Neuron (in vitro differentiated cells): ENCODE data around the gene MARCO.
"Not testable (repeated sequence)": the region's sequence is repeated elsewhere in the genome, so short reads cannot be mapped to it uniquely, and the experiment has no call there.

Experiments used
- H2AFZ ChIP-seq: one replicate; pipeline ENCODE4 v1.6.1; 2013; ENCODE audit warnings: low read depth, mild to moderate bottlenecking, inconsistent platforms, low read length, moderate library complexity
- H3K27me3 ChIP-seq: one replicate; pipeline ENCODE4 v1.6.1; 2013; ENCODE audit warnings: low read length; ENCODE audit not compliant: insufficient read depth
- H3K36me3 ChIP-seq: one replicate; pipeline ENCODE4 v1.6.1; 2013; ENCODE audit warnings: low read length; ENCODE audit not compliant: insufficient read depth
- H3K4me1 ChIP-seq: one replicate; pipeline ENCODE4 v1.6.1; 2013; ENCODE audit warnings: low read length; ENCODE audit not compliant: insufficient read depth
- H3K4me3 ChIP-seq: 2 replicates; pipeline ENCODE4 v1.5.1; 2013; ENCODE audit warnings: mild to moderate bottlenecking, low read length, moderate library complexity
- H3K9me3 ChIP-seq: one replicate; pipeline ENCODE4 v1.6.1; 2013; ENCODE audit warnings: low read length

The MARCO gene

GRCh38 chr2:119024568-119024967 is 82.6 kb downstream of the MARCO start:
- H3K4me3 ChIP-seq: no peak overlapping the region
- H3K27me3 ChIP-seq: no peaks in the 10 kb centered on the region
- no peak overlapping the region for H2AFZ ChIP-seq
- H3K36me3 ChIP-seq: no peaks in the 10 kb centered on the region
- no peaks in the 10 kb centered on the region for H3K4me1 ChIP-seq
- no peaks in the 10 kb centered on the region for H3K9me3 ChIP-seq

- no peak overlapping the region for H2AFZ ChIP-seq
Observed at GRCh38 chr2:119025013-119025412, 83.0 kb downstream of the MARCO start.

DNA sequence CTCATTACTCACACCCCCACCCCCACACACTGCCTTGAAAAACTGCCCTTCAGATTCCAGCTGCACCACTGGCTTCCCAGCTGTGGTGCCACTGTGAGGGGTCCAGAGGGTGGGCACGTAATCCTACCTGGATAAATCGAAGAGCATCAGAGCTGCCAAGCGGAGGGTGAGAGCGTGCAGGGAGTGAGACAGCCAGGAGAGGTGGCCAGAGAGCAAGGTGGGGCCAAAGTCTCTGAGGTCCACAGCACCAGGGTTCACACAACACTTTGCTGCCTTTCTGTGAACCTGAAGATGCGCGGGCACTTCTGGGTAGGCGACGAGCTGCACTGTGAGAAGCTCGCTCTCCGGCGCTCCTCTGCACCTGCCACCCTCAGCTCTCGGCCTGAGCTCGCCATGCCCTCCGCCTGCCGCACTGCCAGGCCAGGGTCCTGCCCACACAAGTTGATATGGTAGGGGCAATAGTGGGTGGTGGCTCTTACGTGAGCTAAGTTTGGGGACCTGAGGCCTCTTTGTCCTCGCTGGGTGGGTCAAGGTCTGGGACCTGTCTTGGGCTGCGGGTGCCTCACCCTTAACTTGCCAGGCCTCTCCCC is 83.9 kb downstream of the MARCO start:
- H3K4me3 ChIP-seq: no peak overlapping the region
- H3K36me3 ChIP-seq: no peaks in the 10 kb centered on the region
- H3K4me1 ChIP-seq: no peaks in the 10 kb centered on the region
- no peaks in the 10 kb centered on the region for H3K27me3 ChIP-seq
- no peak overlapping the region for H2AFZ ChIP-seq
- no peaks in the 10 kb centered on the region for H3K9me3 ChIP-seq

More at GRCh38 chr2:119025013-119025412, 83.0 kb downstream of the MARCO start:
- H3K9me3 ChIP-seq: no peaks in the 10 kb centered on the region
- H3K4me1 ChIP-seq: no peaks in the 10 kb centered on the region
- H3K36me3 ChIP-seq: no peaks in the 10 kb centered on the region
- no peak overlapping the region for H3K4me3 ChIP-seq
- H3K27me3 ChIP-seq: no peaks in the 10 kb centered on the region

- Histone ChIP-seq H2AFZ (no peak overlapping the region), H3K9me3 (no peaks in the 10 kb centered on the region), H3K4me3 (no peak overlapping the region), H3K27me3 (no peaks in the 10 kb centered on the region), H3K36me3 (no peaks in the 10 kb centered on the region), H3K4me1 (no peaks in the 10 kb centered on the region)
Observed at GRCh38 chr2:119026890-119027289, 84.9 kb downstream of the MARCO start.

DNA sequence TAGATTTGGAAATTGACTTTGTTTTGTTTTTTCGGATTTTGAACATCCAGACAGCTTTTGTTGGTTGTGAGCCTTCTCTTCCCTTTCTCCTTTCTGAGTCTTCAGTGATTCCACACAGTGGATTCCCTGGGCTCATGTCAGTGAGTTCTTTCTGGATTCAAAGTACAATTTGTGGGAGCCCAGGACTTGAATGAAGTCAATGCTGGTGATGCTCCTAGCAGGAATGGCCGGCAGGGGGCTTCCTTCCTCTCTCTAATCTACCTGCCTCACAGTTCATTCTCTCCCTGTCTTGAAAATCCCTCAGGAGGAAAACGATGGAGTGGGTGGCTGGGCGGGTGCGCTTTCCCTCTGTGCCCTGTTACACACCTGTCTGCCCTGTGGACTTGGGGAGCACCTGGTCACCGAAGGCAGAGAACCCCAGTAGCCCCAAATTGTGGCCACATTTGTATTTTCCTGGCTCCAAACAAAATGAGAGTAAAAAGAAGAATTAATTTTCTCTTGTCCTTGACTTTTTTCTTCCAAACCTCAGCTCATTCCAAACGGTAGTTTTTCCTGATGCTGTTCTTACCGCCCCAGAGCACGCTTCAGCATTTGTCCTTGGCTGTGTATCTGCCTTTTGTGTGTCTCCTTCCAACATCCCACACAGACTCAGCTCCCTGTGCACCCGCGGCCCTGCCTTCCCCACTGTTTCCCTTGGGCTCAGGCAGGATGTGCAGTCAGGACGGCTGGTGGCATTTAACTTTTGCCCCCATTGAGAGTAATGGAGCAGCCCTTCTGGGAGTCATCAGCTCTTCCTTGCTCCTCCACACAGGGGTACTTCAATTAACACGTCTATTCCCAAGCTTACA is 86.6 kb downstream of the MARCO start:
- H2AFZ ChIP-seq: no peak overlapping the region
- H3K4me3 ChIP-seq: no peak overlapping the region
- H3K4me1 ChIP-seq: no peaks in the 10 kb centered on the region
- no peaks in the 10 kb centered on the region for H3K9me3 ChIP-seq
- no peaks in the 10 kb centered on the region for H3K27me3 ChIP-seq
- no peaks in the 10 kb centered on the region for H3K36me3 ChIP-seq

GRCh38 chr2:119029297-119029696 is 87.3 kb downstream of the MARCO start:
- Histone ChIP-seq H3K9me3 (no peaks in the 10 kb centered on the region), H3K36me3 (no peaks in the 10 kb centered on the region), H3K4me1 (no peaks in the 10 kb centered on the region), H3K27me3 (no peaks in the 10 kb centered on the region), H3K4me3 (no peak overlapping the region), H2AFZ (no peak overlapping the region)

- not testable (repeated sequence) for H3K9me3 ChIP-seq, H3K4me3 ChIP-seq, H2AFZ ChIP-seq, H3K27me3 ChIP-seq, H3K36me3 ChIP-seq, H3K4me1 ChIP-seq
Observed at GRCh38 chr2:119037922-119038321, 95.9 kb downstream of the MARCO start.

GRCh38 chr2:119040730-119041129 is 98.7 kb downstream of the MARCO start:
- Histone ChIP-seq H2AFZ (no peak overlapping the region), H3K27me3 (no peaks in the 10 kb centered on the region), H3K36me3 (no peaks in the 10 kb centered on the region), H3K4me1 (no peaks in the 10 kb centered on the region), H3K4me3 (no peak overlapping the region), H3K9me3 (no peaks in the 10 kb centered on the region)
